CD14-positive monocyte (primary cell): ENCODE results near the gene HMCN1. TPM values are rescaled to one million over a fixed set of nuclear protein-coding genes. Genes with fewer than 3 reads are reported as not detected.

Experiments used
- DNase-seq, 3 donors: peaks; one replicate each; pipeline ENCODE4 v3.0.0-alpha.2; 2011 to 2022
- H2AFZ ChIP-seq: 2 replicates; pipeline ENCODE4 v1.6.0; 2012; ENCODE audit warnings: mild to moderate bottlenecking, low read depth, low read length, inconsistent platforms; ENCODE audit not compliant: insufficient read depth, poor library complexity, severe bottlenecking
- H3K27ac ChIP-seq, 2 donors: 1 replicate in 1 of 2; 2 replicates in 1 of 2; pipeline ENCODE4 v1.5.1; 2012 to 2013; ENCODE audit warnings: low read length in 2 of 2, control low read depth in 1 of 2, inconsistent platforms in 1 of 2, low read depth in 1 of 2, mild to moderate bottlenecking in 1 of 2
- H3K27me3 ChIP-seq, 2 donors: one replicate each; pipeline versions ENCODE4 v1.6.0 to v1.6.1; 2011 to 2013; ENCODE audit warnings: low read length in 2 of 2; ENCODE audit not compliant: control insufficient read depth in 2 of 2, insufficient read depth in 2 of 2
- H3K36me3 ChIP-seq, 2 donors: replicated peaks in 1 of 2; 1 replicate in 1 of 2; 2 replicates in 1 of 2; pipeline versions ENCODE4 v1.5.1 to v1.6.1; 2012 to 2013; ENCODE audit warnings: low read length in 2 of 2, control low read depth in 1 of 2, inconsistent platforms in 1 of 2, mild to moderate bottlenecking in 1 of 2; ENCODE audit not compliant: insufficient read depth in 2 of 2, control insufficient read depth in 1 of 2
- H3K4me1 ChIP-seq, 2 donors: 1 replicate in 1 of 2; 2 replicates in 1 of 2; pipeline versions ENCODE4 v1.5.1 to v1.6.1; 2012 to 2013; ENCODE audit warnings: low read length in 2 of 2, control low read depth in 1 of 2, inconsistent platforms in 1 of 2, mild to moderate bottlenecking in 1 of 2, moderate library complexity in 1 of 2; ENCODE audit not compliant: insufficient read depth in 2 of 2, control insufficient read depth in 1 of 2
- H3K4me2 ChIP-seq: replicated peaks from 2 replicates; pipeline ENCODE3; 2012; ENCODE audit warnings: low read length, moderate library complexity, mild to moderate bottlenecking; ENCODE audit not compliant: poor library complexity, severe bottlenecking; ENCODE audit errors: extremely low read depth
- H3K4me3 ChIP-seq, 3 experiments: fragments of 200-600 bp in 1 of 3; sonication (generic) in 1 of 3; replicated peaks in 1 of 3; 1 replicate in 2 of 3; 2 replicates in 1 of 3; pipeline ENCODE4 v1.5.1; 2011 to 2013; ENCODE audit warnings: low read length in 3 of 3, mild to moderate bottlenecking in 3 of 3, control low read depth in 2 of 3, low read depth in 2 of 3, inconsistent platforms in 1 of 3, moderate library complexity in 1 of 3
- H3K79me2 ChIP-seq: 2 replicates; pipeline ENCODE4 v1.6.0; 2012; ENCODE audit warnings: mild to moderate bottlenecking, control low read depth, inconsistent platforms, low read length, moderate library complexity; ENCODE audit not compliant: insufficient read depth
- H3K9ac ChIP-seq: 2 replicates; pipeline ENCODE4 v1.6.0; 2017; ENCODE audit warnings: low read length, mild to moderate bottlenecking; ENCODE audit not compliant: insufficient read depth, poor library complexity, severe bottlenecking
- H3K9me3 ChIP-seq, 2 donors: replicated peaks in 1 of 2; 1 replicate in 1 of 2; 2 replicates in 1 of 2; pipeline versions ENCODE4 v1.5.1 to v1.6.1; 2012 to 2013; ENCODE audit warnings: low read length in 2 of 2, control low read depth in 1 of 2; ENCODE audit not compliant: control insufficient read depth in 1 of 2, insufficient read depth in 1 of 2
- H4K20me1 ChIP-seq: 2 replicates; pipeline ENCODE4 v1.6.0; 2012; ENCODE audit warnings: mild to moderate bottlenecking, low read length, control low read depth, moderate library complexity; ENCODE audit not compliant: insufficient read depth
- H3K27ac Mint-ChIP-seq, 7 donors: one replicate each; pipeline ENCODE4 v1.8.0; 2020; ENCODE audit warnings: mild to moderate bottlenecking in 7 of 7, mixed read lengths in 7 of 7, moderate library complexity in 6 of 7, inconsistent platforms in 2 of 7
- H3K27me3 Mint-ChIP-seq, 3 donors: one replicate each; pipeline ENCODE4 v1.8.0; 2021 to 2022; ENCODE audit warnings: low read depth in 3 of 3, mild to moderate bottlenecking in 3 of 3, mixed read lengths in 3 of 3, moderate library complexity in 3 of 3, inconsistent platforms in 1 of 3
- H3K36me3 Mint-ChIP-seq, 2 donors: one replicate each; pipeline ENCODE4 v1.8.0; 2020; ENCODE audit warnings: mixed read lengths in 2 of 2, inconsistent platforms in 1 of 2, mild to moderate bottlenecking in 1 of 2
- H3K4me1 Mint-ChIP-seq: one replicate; pipeline ENCODE4 v1.8.0; 2020; ENCODE audit warnings: mild to moderate bottlenecking, mixed read lengths
- H3K4me3 Mint-ChIP-seq, 2 donors: one replicate each; pipeline ENCODE4 v1.8.0; 2020; ENCODE audit warnings: mild to moderate bottlenecking in 2 of 2, mixed read lengths in 2 of 2, moderate library complexity in 1 of 2
- H3K9me3 Mint-ChIP-seq, 7 donors: one replicate each; pipeline ENCODE4 v1.8.0; 2020 to 2022; ENCODE audit warnings: mixed read lengths in 7 of 7, mild to moderate bottlenecking in 6 of 7, moderate library complexity in 6 of 7, inconsistent platforms in 2 of 7
- CTCF ChIP-seq: fragments of 200-600 bp; IDR thresholded peaks from one replicate; pipeline ENCODE4 v1.8.0; 2022; ENCODE audit warnings: antibody characterized with exemption, mild to moderate bottlenecking
- WGBS: methylation state at CpG from one replicate; pipeline ENCODE4 v1.1.5; 2013; ENCODE audit warnings: missing lambda C conversion rate; ENCODE audit not compliant: insufficient coverage; 5-methylcytosine and 5-hydroxymethylcytosine counted together
- intact Hi-C, 2 donors: fragments of 100-400 bp; cut with micrococcal nuclease; formaldehyde crosslinking; loops; one replicate each; pipeline versions ENCODE4 v1.15.0 to v1.15.1; 2023
- polyA plus RNA-seq, 3 donors: library from polyadenylated mRNA; depleted of rRNA in 1 of 3; unstranded in 2 of 3; stranded (reverse) in 1 of 3; fragments of 300-500 nt in 2 of 3; fragments of >200 nt in 1 of 3; fragmentation: Illumina TruSeq in 2 of 3; gene quantifications; 1 replicate in 2 of 3; 2 replicates in 1 of 3; pipeline ENCODE4 v1.2.3, GENCODE V29; 2012 to 2021

The HMCN1 gene
- polyA plus RNA-seq, 3 donors: not detected

GRCh38 chr1:186218654-186219352 lies 484.6 kb downstream of the HMCN1 start:
- peaks cover 0 to 3% (median 0%) of the 10 kb centered on the region in 7 donors for H3K9me3 Mint-ChIP-seq
- no peaks in the 10 kb centered on the region for H3K36me3 ChIP-seq
- H3K4me3 Mint-ChIP-seq: no peak overlapping the region
- H3K9me3 ChIP-seq: no peaks in the 10 kb centered on the region
- 60% methylated on average over 1 of the region's 5 CpGs for WGBS
- no peak overlapping the region for H2AFZ ChIP-seq
- intact Hi-C loops: no loop called here
- peak in 1 of 3 donors; percentile 18 for DNase-seq
- H3K27ac ChIP-seq: no peak overlapping the region
- no peaks in the 10 kb centered on the region for H3K36me3 Mint-ChIP-seq
- H3K4me1 Mint-ChIP-seq: peaks cover 3% of the 10 kb centered on the region
- H3K79me2 ChIP-seq: no peaks in the 10 kb centered on the region
- H3K4me3 ChIP-seq: no peak overlapping the region
- TF ChIP-seq CTCF: no peak
- H3K27ac Mint-ChIP-seq: no peak overlapping the region
- no peaks in the 10 kb centered on the region for H3K27me3 ChIP-seq
- no peaks in the 10 kb centered on the region for H4K20me1 ChIP-seq
- no peak overlapping the region for H3K4me2 ChIP-seq
- no peaks in the 10 kb centered on the region for H3K4me1 ChIP-seq
- H3K27me3 Mint-ChIP-seq: peaks cover 0 to under 1% (median 0%) of the 10 kb centered on the region in 3 donors
- no peak overlapping the region for H3K9ac ChIP-seq

GRCh38 chr1:186220067-186220466 lies 485.9 kb downstream of the HMCN1 start:
- Mint-ChIP-seq H3K4me1 (peaks cover 6% of the 10 kb centered on the region), H3K9me3 (peaks cover 0 to 5% (median 0%) of the 10 kb centered on the region in 7 donors), H3K27ac (no peak overlapping the region), H3K27me3 (no peaks in the 10 kb centered on the region), H3K4me3 (no peak overlapping the region), H3K36me3 (no peaks in the 10 kb centered on the region)
- Histone ChIP-seq H2AFZ (no peak overlapping the region), H3K4me3 (no peak overlapping the region), H3K27ac (no peak overlapping the region), H3K9me3 (no peaks in the 10 kb centered on the region), H3K4me1 (no peaks in the 10 kb centered on the region), H3K9ac (no peak overlapping the region), H3K36me3 (no peaks in the 10 kb centered on the region), H3K4me2 (no peak overlapping the region), H4K20me1 (no peaks in the 10 kb centered on the region), H3K79me2 (no peaks in the 10 kb centered on the region), H3K27me3 (no peaks in the 10 kb centered on the region)
- intact Hi-C loops: no loop called here
- no peak for TF ChIP-seq CTCF
- no peak for DNase-seq
- 63% methylated on average over 2 of the region's 3 CpGs for WGBS
